GM20000 (cell line): Measurements from ENCODE around the gene DRICH1.
A peak's percentile ranks its signal among the peaks of the same experiment; 100 is the strongest.

ENCODE experiments used
- DNase-seq: peaks from one replicate; pipeline ENCODE4 v3.0.0; 2012; ENCODE audit warnings: low spot score
- TF ChIP-seq, protein P1 (sequence below): IDR thresholded peaks from 2 replicates; pipeline ENCODE4 v1.5.1; 2012; ENCODE audit warnings: mild to moderate bottlenecking, control low read depth; ENCODE audit errors: extremely low read depth, missing control alignments

DRICH1 gene

DNA sequence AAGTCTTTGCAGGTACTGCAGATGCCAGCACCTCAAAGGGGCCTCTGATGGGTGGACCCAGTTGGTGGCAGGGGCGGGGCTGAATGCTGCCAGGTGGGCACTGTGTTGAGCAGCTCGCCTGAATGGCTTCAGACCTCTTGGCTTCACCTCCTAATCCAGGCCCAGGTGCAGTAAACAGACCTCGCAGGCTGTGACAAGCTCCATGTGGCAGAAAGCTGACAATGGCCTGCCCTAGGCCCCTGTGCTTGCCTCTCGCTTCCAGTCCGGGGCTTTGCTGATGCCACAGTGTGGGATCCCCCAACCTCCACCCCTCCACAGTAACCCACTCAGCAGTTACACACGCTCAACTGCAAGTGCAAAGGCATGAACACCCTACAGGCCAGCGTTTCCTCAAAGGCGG is 61.4 kb downstream of the DRICH1 start:
- TF ChIP-seq, protein P1, sequence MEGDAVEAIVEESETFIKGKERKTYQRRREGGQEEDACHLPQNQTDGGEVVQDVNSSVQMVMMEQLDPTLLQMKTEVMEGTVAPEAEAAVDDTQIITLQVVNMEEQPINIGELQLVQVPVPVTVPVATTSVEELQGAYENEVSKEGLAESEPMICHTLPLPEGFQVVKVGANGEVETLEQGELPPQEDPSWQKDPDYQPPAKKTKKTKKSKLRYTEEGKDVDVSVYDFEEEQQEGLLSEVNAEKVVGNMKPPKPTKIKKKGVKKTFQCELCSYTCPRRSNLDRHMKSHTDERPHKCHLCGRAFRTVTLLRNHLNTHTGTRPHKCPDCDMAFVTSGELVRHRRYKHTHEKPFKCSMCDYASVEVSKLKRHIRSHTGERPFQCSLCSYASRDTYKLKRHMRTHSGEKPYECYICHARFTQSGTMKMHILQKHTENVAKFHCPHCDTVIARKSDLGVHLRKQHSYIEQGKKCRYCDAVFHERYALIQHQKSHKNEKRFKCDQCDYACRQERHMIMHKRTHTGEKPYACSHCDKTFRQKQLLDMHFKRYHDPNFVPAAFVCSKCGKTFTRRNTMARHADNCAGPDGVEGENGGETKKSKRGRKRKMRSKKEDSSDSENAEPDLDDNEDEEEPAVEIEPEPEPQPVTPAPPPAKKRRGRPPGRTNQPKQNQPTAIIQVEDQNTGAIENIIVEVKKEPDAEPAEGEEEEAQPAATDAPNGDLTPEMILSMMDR, result no peak
- DNase-seq, result no peak

DNA sequence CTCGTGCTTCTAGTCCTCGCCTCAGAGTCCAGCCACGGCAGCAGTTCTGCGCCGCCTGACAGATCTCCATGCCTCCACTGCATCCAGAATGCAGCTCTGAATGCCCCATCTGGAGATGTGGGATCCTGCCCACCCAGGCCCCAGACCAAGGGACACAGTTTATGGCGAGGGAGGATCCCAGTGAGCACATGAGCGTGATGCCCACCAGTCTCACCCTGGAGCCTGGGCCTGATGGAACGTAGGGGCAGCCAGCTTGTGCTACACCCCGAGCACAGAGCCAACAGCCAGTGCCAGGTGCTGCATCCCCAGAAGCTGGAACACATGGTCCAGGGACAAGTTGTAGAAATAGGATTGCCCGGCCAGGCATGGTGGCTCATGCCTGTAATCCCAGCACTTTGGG is 62.4 kb downstream of the DRICH1 start:
- DNase-seq, result no peak

DNA sequence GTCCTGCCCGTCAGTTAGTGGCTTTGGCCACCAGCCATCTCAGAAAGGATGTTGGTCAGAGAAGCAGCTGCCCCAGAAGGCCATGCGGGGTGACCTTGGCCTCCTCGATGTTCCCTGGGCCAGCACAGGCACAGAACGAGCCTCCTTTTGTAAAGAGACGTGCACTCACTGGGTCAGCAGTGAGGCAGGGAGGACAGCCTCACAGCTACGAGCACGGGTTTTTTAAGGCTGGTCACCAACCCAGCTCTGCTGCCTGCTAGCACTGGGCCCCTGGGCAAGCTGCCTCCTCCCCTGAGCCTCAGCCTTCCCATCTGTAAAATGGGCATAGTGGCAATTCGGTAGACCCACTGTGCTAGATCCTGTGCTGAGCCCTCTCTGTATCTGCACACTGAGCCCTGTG is 62.8 kb downstream of the DRICH1 start:
- TF ChIP-seq, protein P1, result no peak
- no peak for DNase-seq

More for the DNA sequence above, 62.4 kb downstream of the DRICH1 start:
- TF ChIP-seq, protein P1, result no peak

DNA sequence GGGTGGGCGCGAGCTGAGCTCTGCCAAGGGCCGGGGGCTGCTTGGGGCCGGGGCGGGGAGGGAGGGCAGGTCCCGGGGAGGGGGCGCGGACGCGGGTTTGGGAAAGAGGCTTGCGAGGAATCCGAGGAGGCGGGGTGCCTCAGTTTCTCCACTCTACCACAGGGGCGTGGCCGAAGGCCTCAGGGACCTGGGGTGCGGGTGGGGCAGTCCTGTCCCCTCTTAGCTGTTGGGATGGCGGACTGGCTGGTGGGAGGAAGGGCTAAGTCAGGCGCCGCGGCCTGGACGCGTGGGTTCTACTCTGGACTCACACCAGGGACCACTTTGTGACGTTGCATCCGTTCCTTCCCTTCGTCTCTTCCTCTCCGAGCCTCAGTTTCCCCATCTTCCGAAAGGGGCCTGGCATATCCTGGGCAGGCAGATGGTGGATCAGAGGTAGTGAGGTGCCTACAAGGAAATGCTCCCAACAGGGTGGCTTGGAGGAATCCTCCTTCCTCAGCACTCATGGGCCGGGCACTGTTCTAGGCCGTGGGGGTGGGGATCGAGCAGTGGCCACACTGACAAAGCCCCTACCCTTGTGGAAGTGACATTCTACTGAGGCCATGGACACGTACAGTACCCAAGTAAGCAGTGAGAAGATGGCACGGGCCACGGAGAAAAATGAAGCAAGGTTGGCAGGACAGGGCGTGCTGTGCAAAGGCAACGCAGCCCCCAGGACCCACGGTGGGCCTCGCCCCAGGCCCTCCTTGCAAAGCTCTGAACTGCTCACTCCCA is 65.2 kb downstream of the DRICH1 start:
- no peak for DNase-seq
- TF ChIP-seq, protein P1, result no peak

DNA sequence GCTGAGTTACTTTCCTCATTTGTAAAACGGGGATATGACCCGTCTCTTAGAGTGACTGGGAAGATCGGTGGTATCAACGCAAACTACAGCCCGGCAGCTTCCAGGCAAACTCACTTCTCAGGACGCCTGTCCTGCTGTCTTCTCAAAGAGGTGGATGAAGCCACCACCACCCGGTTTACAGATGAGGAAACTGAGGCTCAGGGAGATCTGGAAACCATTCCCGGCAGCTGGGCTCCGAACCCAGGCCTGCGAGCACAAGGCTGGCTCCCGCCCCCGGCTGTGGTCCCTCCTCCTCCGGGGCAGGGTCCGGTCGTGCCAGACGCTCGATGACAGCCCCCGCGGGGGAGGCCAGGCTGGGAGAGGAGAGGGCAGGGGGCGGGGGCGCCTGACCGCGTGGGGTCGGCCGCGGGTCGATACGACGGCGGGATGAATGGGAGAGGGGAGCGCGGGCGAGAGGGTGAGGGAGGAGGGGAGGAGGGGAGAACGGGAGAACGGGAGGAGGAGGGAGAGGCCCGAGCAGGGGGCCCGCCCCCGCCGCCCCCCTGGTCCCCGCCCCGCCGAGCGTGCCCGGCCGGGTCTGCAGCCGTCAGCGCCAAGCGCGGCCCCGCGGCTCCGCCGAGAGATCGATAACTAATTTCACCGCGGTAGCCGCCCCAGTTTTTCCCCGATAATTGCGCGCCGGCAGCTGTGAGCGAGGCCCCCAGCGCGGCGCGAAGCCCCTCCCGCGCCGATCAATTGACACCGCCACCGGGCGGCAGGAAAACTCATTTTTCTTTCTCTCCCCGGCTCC is 66.0 kb downstream of the DRICH1 start:
- TF ChIP-seq, protein P1, result no peak
- DNase-seq, result no peak

DNA sequence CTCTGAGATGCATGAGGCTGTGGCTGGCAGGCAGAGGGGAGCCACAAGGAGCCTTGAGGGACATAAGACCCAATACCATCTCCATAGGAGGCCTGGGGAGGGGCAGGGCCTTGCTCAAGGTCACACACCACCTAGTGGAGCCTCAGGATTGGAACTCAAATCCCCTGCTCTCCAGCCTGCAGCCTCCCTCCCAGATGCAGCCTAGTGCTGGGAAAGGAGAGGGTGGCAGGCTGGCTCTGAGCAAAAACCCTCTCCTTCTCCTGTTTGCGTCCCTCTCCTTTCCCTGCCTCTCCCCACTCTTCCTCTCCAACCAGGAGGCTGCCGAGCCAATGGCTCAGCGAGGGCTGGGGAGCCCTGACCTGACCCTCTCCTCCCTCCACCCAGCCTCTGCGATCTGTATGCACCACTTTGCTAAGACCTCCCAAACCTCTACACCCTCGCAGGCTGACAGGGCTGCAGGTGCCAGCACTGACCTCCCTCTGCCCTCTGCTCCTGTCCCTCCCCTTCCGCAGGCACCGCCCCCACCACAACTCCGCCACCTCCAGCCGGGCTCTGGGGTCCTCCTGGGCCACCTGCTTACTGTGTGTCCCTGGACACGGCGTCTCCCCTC is 66.7 kb downstream of the DRICH1 start:
- TF ChIP-seq, protein P1, result no peak
- DNase-seq, result peak; percentile 49

DNA sequence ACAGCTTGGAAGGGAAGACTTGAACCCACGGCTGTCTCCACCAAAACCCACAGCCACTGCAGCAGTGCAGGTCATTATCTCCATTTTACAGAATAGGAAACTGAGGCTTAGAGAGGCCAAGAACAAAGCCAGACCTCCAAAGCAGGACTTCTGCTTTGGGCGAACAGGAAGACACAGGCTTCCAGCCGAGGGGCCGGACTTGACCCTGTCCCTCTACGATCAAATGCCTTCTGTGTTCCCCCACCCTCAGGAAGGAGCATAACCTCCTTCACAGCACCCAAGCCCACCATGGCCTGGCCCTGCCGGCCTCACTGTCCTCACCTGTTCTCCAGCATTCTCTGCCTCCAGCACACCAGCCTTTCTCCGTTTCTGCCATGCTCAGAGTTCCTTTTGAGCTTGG is 67.8 kb downstream of the DRICH1 start:
- no peak for DNase-seq
- TF ChIP-seq, protein P1, result no peak
